OCI-LY7 (cell line): ENCODE data around the gene EDNRB. TPM values are rescaled to one million over a fixed set of nuclear protein-coding genes. Genes with fewer than 3 reads are reported as not detected.

Experiments
- BruUV-seq: library from RNA; stranded (reverse); fragments of 400-500 nt; replicated peaks from 2 replicates; lab custom pipeline; 2021; lab: Mats Ljungman, UMichigan
- CTCF ChIA-PET: fragments of 300-600 bp; sonication (Branson Sonifier 250); formaldehyde crosslinking; loops from one replicate; lab custom pipeline; 2022; ENCODE audit warnings: antibody characterized with exemption; ENCODE audit not compliant: unreplicated experiment; lab: Charles Lee
- POLR2A ChIA-PET: fragments of 300-600 bp; sonication (Branson Sonifier 250); formaldehyde crosslinking; loops from one replicate; lab custom pipeline; 2022; ENCODE audit warnings: antibody characterized with exemption; lab: Charles Lee
- DNase-seq: peaks from one replicate; pipeline ENCODE4 v3.0.0-alpha.2; 2015; ENCODE audit warnings: low spot score
- H2AFZ ChIP-seq: fragments of 200-600 bp; sonication (generic), shearing (Covaris generic); 2 replicates; pipeline ENCODE4 v1.6.1; 2014; ENCODE audit warnings: mild to moderate bottlenecking, antibody characterized with exemption, low read length, moderate library complexity
- H3K27ac ChIP-seq: fragments of 200-600 bp; sonication (generic); 2 replicates; pipeline ENCODE4 v1.5.1; 2014; ENCODE audit warnings: mixed run types, low read depth, mild to moderate bottlenecking, moderate library complexity, low read length, inconsistent platforms; ENCODE audit not compliant: poor library complexity, severe bottlenecking
- H3K36me3 ChIP-seq: fragments of 200-600 bp; sonication (generic); 2 replicates; pipeline ENCODE4 v1.6.1; 2014; ENCODE audit warnings: mild to moderate bottlenecking, antibody characterized with exemption, low read length, moderate library complexity, mixed read lengths; ENCODE audit not compliant: insufficient read depth
- H3K4me1 ChIP-seq: fragments of 200-600 bp; sonication (generic); 2 replicates; pipeline ENCODE4 v1.5.1; 2014; ENCODE audit warnings: mild to moderate bottlenecking, low read length; ENCODE audit not compliant: insufficient read depth, poor library complexity, severe bottlenecking
- H3K4me2 ChIP-seq: fragments of 200-600 bp; sonication (generic); 2 replicates; pipeline ENCODE4 v1.6.1; 2014; ENCODE audit warnings: mild to moderate bottlenecking, low read length
- H3K4me3 ChIP-seq: fragments of 200-600 bp; sonication (generic); 2 replicates; pipeline ENCODE4 v1.5.1; 2014; ENCODE audit warnings: mild to moderate bottlenecking, low read depth, low read length; ENCODE audit not compliant: poor library complexity, severe bottlenecking
- H3K79me2 ChIP-seq: fragments of 200-600 bp; sonication (generic); 2 replicates; pipeline ENCODE4 v1.6.1; 2016; ENCODE audit warnings: low read depth, mild to moderate bottlenecking, low read length, moderate library complexity, mixed read lengths; ENCODE audit not compliant: insufficient read depth
- H3K9me2 ChIP-seq: fragments of 200-600 bp; sonication (generic); 2 replicates; pipeline ENCODE4 v1.6.1; 2016; ENCODE audit warnings: mild to moderate bottlenecking, low read length, mixed read lengths; ENCODE audit not compliant: insufficient read depth
- H3K9me3 ChIP-seq: fragments of 200-600 bp; sonication (generic); 2 replicates; pipeline ENCODE4 v1.6.1; 2014; ENCODE audit warnings: mild to moderate bottlenecking, mixed run types, low read length, mixed read lengths
- H4K20me1 ChIP-seq: fragments of 200-600 bp; sonication (generic); 2 replicates; pipeline ENCODE4 v1.6.1; 2014; ENCODE audit warnings: mild to moderate bottlenecking, antibody characterized with exemption, low read length, moderate library complexity, mixed read lengths; ENCODE audit not compliant: insufficient read depth
- EZH2phosphoT487 ChIP-seq: fragments of 200-600 bp; sonication (generic); IDR thresholded peaks from 2 replicates; pipeline ENCODE4 v1.6.1; 2018; ENCODE audit warnings: low read depth, borderline replicate concordance, mild to moderate bottlenecking, mixed run types, antibody characterized with exemption, low read length, moderate library complexity, mixed read lengths
- intact Hi-C: fragments of 100-400 bp; cut with micrococcal nuclease; formaldehyde crosslinking; loops from one replicate; pipeline ENCODE4 v1.10.0; 2022; ENCODE audit not compliant: unreplicated experiment
- total RNA-seq, 2 experiments: library from RNA; depleted of rRNA in 1 of 2; stranded (reverse); fragments of >200 nt in 1 of 2; shearing (Covaris generic) in 1 of 2; gene quantifications; 2 replicates each; pipeline ENCODE4 v1.2.3, GENCODE V29; 2014 to 2022
- TF ChIP-seq, protein P1 (sequence below): fragments of 200-600 bp; sonication (generic); conservative IDR thresholded peaks from 2 replicates; pipeline ENCODE4 v1.5.1; 2014; ENCODE audit warnings: mild to moderate bottlenecking, antibody characterized with exemption, low read length, moderate library complexity, mixed read lengths

Gene EDNRB
- total RNA-seq, 2 experiments from 2014 or later = not detected

DNA sequence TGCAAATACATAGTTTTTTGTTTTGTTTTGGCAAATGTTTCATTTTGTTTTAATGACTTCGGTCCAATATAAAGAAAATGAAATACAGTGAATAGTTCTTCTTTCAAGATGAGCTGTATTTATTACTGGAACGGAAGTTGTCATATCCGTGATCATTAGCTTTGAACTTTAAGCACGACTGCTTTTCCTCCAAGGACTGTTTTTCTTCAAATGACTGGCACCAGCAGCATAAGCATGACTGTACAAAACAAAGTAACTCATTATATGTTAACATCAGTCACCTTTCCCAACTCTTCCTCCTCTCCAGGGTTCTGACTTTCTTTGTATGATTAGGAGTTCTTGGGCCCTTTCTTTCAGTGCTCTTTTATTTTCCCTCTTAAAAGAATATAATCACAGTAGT is 20.5 kb downstream of the EDNRB start:
- Histone ChIP-seq H3K9me3 (no peaks in the 10 kb centered on the region), H3K27ac (no peak overlapping the region), H4K20me1 (no peaks in the 10 kb centered on the region), H3K4me2 (no peak overlapping the region), H3K36me3 (no peaks in the 10 kb centered on the region), H3K4me3 (no peak overlapping the region), H3K9me2 (no peaks in the 10 kb centered on the region), H3K4me1 (no peaks in the 10 kb centered on the region), H3K79me2 (no peaks in the 10 kb centered on the region), H2AFZ (no peak overlapping the region)
- no TSS peak for BruUV-seq
- TF ChIP-seq, protein P1, sequence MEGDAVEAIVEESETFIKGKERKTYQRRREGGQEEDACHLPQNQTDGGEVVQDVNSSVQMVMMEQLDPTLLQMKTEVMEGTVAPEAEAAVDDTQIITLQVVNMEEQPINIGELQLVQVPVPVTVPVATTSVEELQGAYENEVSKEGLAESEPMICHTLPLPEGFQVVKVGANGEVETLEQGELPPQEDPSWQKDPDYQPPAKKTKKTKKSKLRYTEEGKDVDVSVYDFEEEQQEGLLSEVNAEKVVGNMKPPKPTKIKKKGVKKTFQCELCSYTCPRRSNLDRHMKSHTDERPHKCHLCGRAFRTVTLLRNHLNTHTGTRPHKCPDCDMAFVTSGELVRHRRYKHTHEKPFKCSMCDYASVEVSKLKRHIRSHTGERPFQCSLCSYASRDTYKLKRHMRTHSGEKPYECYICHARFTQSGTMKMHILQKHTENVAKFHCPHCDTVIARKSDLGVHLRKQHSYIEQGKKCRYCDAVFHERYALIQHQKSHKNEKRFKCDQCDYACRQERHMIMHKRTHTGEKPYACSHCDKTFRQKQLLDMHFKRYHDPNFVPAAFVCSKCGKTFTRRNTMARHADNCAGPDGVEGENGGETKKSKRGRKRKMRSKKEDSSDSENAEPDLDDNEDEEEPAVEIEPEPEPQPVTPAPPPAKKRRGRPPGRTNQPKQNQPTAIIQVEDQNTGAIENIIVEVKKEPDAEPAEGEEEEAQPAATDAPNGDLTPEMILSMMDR = no peak
- TF ChIP-seq EZH2phosphoT487 = no peak
- CTCF ChIA-PET = no interaction called here
- intact Hi-C loops = no loop called here
- POLR2A ChIA-PET = interaction anchor here (0.6 to 1.4 kb wide), 6 partner anchors 10 to 90 kb away, joined by 3 to 4 read pairs (median 4); no protein-coding TSS in a partner anchor
- no peak for DNase-seq

DNA sequence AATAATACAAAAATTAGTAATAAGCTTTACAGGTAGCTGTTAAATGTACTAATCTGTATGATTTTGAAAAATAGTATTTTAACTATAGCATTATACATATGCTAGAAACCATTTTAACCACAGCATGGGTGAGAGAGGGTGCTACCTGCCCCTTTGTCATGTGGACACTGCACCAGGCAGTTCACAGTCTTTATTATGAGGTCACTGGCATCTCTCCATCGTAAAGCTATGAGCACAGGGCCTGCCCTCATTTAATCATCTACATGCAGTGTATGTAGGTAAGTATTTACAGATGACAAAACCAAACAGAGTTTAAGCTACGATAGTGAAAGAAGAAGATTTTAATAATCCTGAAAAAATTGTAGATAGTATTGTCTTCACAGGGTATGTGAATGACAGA is 21.7 kb downstream of the EDNRB start:
- Histone ChIP-seq H3K79me2 (no peaks in the 10 kb centered on the region), H4K20me1 (no peaks in the 10 kb centered on the region), H3K9me3 (no peaks in the 10 kb centered on the region), H3K27ac (no peak overlapping the region), H3K36me3 (no peaks in the 10 kb centered on the region), H2AFZ (no peak overlapping the region), H3K4me2 (no peak overlapping the region), H3K4me1 (no peaks in the 10 kb centered on the region), H3K9me2 (no peaks in the 10 kb centered on the region), H3K4me3 (no peak overlapping the region)
- no TSS peak for BruUV-seq
- intact Hi-C loops = no loop called here
- ChIA-PET POLR2A (interaction anchor here (0.6 to 1.4 kb wide), 5 partner anchors 15 to 1023 kb away, joined by 3 to 4 read pairs (median 3); no protein-coding TSS in a partner anchor), CTCF (no interaction called here)
- TF ChIP-seq, protein P1 = no peak
- no peak for TF ChIP-seq EZH2phosphoT487
- no peak for DNase-seq

DNA sequence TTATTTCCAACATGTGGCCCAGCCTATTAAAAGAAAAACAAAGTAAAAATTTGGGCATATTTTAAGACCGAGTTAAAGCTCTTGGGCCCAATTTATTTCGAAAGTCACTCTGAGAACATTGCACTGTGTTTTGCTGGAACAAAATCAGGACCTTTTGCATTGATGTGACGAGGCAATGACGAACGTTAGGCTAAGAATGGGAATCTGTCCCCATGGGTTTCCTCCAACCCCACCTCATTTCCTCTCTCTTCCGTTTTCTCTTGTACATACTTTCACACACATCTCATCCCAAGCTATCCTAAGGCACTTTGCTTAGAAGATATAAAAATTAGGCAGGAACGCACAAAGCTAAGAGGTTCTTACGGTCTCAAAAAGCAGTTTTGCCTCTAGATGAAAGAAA is 22.1 kb downstream of the EDNRB start:
- H3K36me3 ChIP-seq = no peaks in the 10 kb centered on the region
- H3K4me2 ChIP-seq = no peak overlapping the region
- DNase-seq = no peak
- no peaks in the 10 kb centered on the region for H3K4me1 ChIP-seq
- no peak overlapping the region for H2AFZ ChIP-seq
- H3K27ac ChIP-seq = no peak overlapping the region
- ChIA-PET CTCF (no interaction called here), POLR2A (interaction anchor here (0.6 to 0.7 kb wide), 2 partner anchors 50 to 1024 kb away, joined by 3 to 4 read pairs; no protein-coding TSS in a partner anchor)
- no TSS peak for BruUV-seq
- intact Hi-C loops = no loop called here
- H3K9me2 ChIP-seq = no peaks in the 10 kb centered on the region
- no peak overlapping the region for H3K4me3 ChIP-seq
- H3K9me3 ChIP-seq = no peaks in the 10 kb centered on the region
- H4K20me1 ChIP-seq = no peaks in the 10 kb centered on the region
- TF ChIP-seq, protein P1 = no peak
- no peak for TF ChIP-seq EZH2phosphoT487
- H3K79me2 ChIP-seq = no peaks in the 10 kb centered on the region
